Activated naive CD4-positive, alpha-beta T cell (primary cell): ENCODE results near the gene LARGE1.

Experiments
- DNase-seq, 4 experiments: peaks; one replicate each; lab custom pipeline; 2025; lab: John Stamatoyannopoulos, UW

Gene LARGE1

GRCh38 chr22:33854724-33855123, 65.6 kb downstream of the LARGE1 start:
- DNase-seq = no peak

GRCh38 chr22:33853200-33854097, 66.8 kb downstream of the LARGE1 start:
- no peak for DNase-seq

- DNase-seq = no peak
Measured at GRCh38 chr22:33851821-33852384, 68.4 kb downstream of the LARGE1 start.

GRCh38 chr22:33851240-33851639, 69.0 kb downstream of the LARGE1 start:
- no peak for DNase-seq

GRCh38 chr22:33850724-33851123, 69.6 kb downstream of the LARGE1 start:
- no peak for DNase-seq

GRCh38 chr22:33850193-33850592, 70.1 kb downstream of the LARGE1 start:
- DNase-seq = no peak

- no peak for DNase-seq
Measured at GRCh38 chr22:33848251-33848650, 72.0 kb downstream of the LARGE1 start.

- DNase-seq = no peak
Measured at GRCh38 chr22:33844273-33844672, 76.0 kb downstream of the LARGE1 start.

- no peak for DNase-seq
Measured at GRCh38 chr22:33842421-33843094, 77.7 kb downstream of the LARGE1 start.

- DNase-seq = no peak
Measured at GRCh38 chr22:33842006-33842354, 78.3 kb downstream of the LARGE1 start.

GRCh38 chr22:33841281-33842005, 78.8 kb downstream of the LARGE1 start:
- DNase-seq = no peak

GRCh38 chr22:33838644-33839043, 81.6 kb downstream of the LARGE1 start:
- DNase-seq = no peak

- no peak for DNase-seq
Measured at GRCh38 chr22:33837826-33838225, 82.5 kb downstream of the LARGE1 start.

- DNase-seq = no peak
Measured at GRCh38 chr22:33835265-33835664, 85.0 kb downstream of the LARGE1 start.

GRCh38 chr22:33832558-33833151, 87.6 kb downstream of the LARGE1 start:
- DNase-seq = no peak

- DNase-seq = no peak
Measured at GRCh38 chr22:33831651-33832050, 88.6 kb downstream of the LARGE1 start.

GRCh38 chr22:33831207-33831606, 89.1 kb downstream of the LARGE1 start:
- no peak for DNase-seq

GRCh38 chr22:33829546-33830280, 90.6 kb downstream of the LARGE1 start:
- no peak for DNase-seq

GRCh38 chr22:33828302-33828701, 92.0 kb downstream of the LARGE1 start:
- no peak for DNase-seq

GRCh38 chr22:33825761-33826160, 94.5 kb downstream of the LARGE1 start:
- DNase-seq = no peak

- no peak for DNase-seq
Measured at GRCh38 chr22:33823552-33823951, 96.7 kb downstream of the LARGE1 start.
